ENCODE data around the gene CLDN10. TPM values are rescaled to one million over a fixed set of nuclear protein-coding genes. Genes with fewer than 3 reads are reported as not detected.

Gene CLDN10
- polyA plus RNA-seq, 2 of the 4 experiments (the other 2 are of a cell fraction), result 0.18 to 0.96 TPM

- no peak for DNase-seq (ENCODE audit: low read depth in 1 of 2, low spot score in 1 of 2)
- H3K4me1 ChIP-seq, result 0 out of 3 replicates have a peak, but pooled peaks cover 4% of the 10 kb centered on the region
- POLR2A ChIA-PET, result no interaction called here
- H3K9me3 ChIP-seq, result no peaks in the 10 kb centered on the region
- TF ChIP-seq RFX5 (IDR thresholded peaks at IDR 0.05) (no peak), BHLHE40 (IDR thresholded peaks at IDR 0.05; ENCODE audit: low read depth, low read length) (no peak), NFE2L2 (conservative IDR thresholded peaks at IDR 0.05; ENCODE audit: low read length) (peak; percentile 63), REST (IDR thresholded peaks at IDR 0.05) (no peak), MAFK (IDR thresholded peaks at IDR 0.05; ENCODE audit: partially characterized antibody) (peak; percentile 85)
- CTCF ChIA-PET, result no interaction called here
- H3K4me3 ChIP-seq, result no peak overlapping the region
- no peak for ATAC-seq
- FAIRE-seq, result no peak
- WGBS (ENCODE audit: missing lambda C conversion rate), result 68% methylated on average over 6 of the region's 6 CpGs
- H3K27ac ChIP-seq, result no peak overlapping the region
- no peak overlapping the region for H3K4me2 ChIP-seq
Measured at GRCh38 chr13:95524264-95524901, 28.1 kb upstream of the CLDN10 start.

- no peak for TF ChIP-seq MYC (IDR thresholded peaks at IDR 0.05; ENCODE audit: borderline replicate concordance, low read length)
- no peak for TF ChIP-seq MAZ (IDR thresholded peaks at IDR 0.05; ENCODE audit: borderline replicate concordance, low read depth, low read length)
- no peak for TF ChIP-seq JUNB (IDR thresholded peaks at IDR 0.05)
- no peak for TF ChIP-seq ZC3H11A (IDR thresholded peaks at IDR 0.05)
- TF ChIP-seq CBX8 (IDR thresholded peaks at IDR 0.05), result no peak
- no peak for TF ChIP-seq KDM5A (IDR thresholded peaks at IDR 0.05)
- no peak for TF ChIP-seq CEBPB (IDR thresholded peaks at IDR 0.05)
- no peak for TF ChIP-seq USF2 (IDR thresholded peaks at IDR 0.05)
- no peak for TF ChIP-seq RARB (CRISPR knock-in tag; IDR thresholded peaks at IDR 0.05)
- TF ChIP-seq HOXA7 (CRISPR knock-in tag; IDR thresholded peaks at IDR 0.05), result no peak
- no peak for TF ChIP-seq HOXB5 (CRISPR knock-in tag; IDR thresholded peaks at IDR 0.05)
- ChIA-PET CTCF (no interaction called here), POLR2A (no interaction called here)
- Histone ChIP-seq H3K4me3 (no peak overlapping the region), H3K4me2 (no peak overlapping the region), H3K4me1 (peaks cover 30% of the 10 kb centered on the region), H3K27ac (no peak overlapping the region), H3K9me3 (no peaks in the 10 kb centered on the region)
- DNase-seq (ENCODE audit: low read depth in 1 of 2, low spot score in 1 of 2) (no peak), ATAC-seq (no peak), FAIRE-seq (no peak)
- WGBS (ENCODE audit: missing lambda C conversion rate), result 37% methylated on average over 1 of the region's 1 CpG
Measured at GRCh38 chr13:95527955-95528354, 24.6 kb upstream of the CLDN10 start.

GRCh38 chr13:95530178-95530577 lies 22.3 kb upstream of the CLDN10 start:
- POLR2A ChIA-PET, result interaction anchor here (0.6 kb wide), 1 partner anchor 69 kb away, joined by 4 read pairs; no protein-coding TSS in a partner anchor
- peak in 1 of 2 experiments; percentile 51 for DNase-seq (ENCODE audit: low read depth in 1 of 2, low spot score in 1 of 2)
- no peak overlapping the region for H3K4me3 ChIP-seq
- peak overlapping the region in 1 of 2 experiments; percentile 23; a peak in 1 of 6 replicates for H3K27ac ChIP-seq
- ATAC-seq, result peak in 1 of 2 experiments; percentile 56; a peak in 2 of 6 replicates
- peaks cover 41% of the 10 kb centered on the region for H3K4me1 ChIP-seq
- WGBS (ENCODE audit: missing lambda C conversion rate), result 34% methylated on average over 5 of the region's 5 CpGs
- H3K9me3 ChIP-seq, result no peaks in the 10 kb centered on the region
- FAIRE-seq, result no peak
- TF ChIP-seq CEBPB (IDR thresholded peaks at IDR 0.05) (peak in 1 of 2 experiments; percentile 43; a peak in 1 of 4 replicates), SREBF2 (IDR thresholded peaks at IDR 0.05) (no peak)
- H3K4me2 ChIP-seq, result peak overlapping the region; percentile 24
- CTCF ChIA-PET, result interaction anchor here (0.6 to 0.9 kb wide), 2 partner anchors 22 to 27 kb away, joined by 3 read pairs; no protein-coding TSS in a partner anchor

All from A549 (cell line).